Measurements from ENCODE around the gene SEC24B. TPM values are rescaled to one million over a fixed set of nuclear protein-coding genes. Genes with fewer than 3 reads are reported as not detected.

Gene SEC24B
- total RNA-seq, 4 donors from 2014 or later = 20.4 to 38.5 (median 29.1) TPM

- intact Hi-C loops (cut with DNase I) = loop anchor here (10.0 kb wide), 2 partner anchors 128 to 288 kb away; partner anchors contain the start of gene MCUB
- no peak overlapping the region for H3K4me3 ChIP-seq
- no peak for DNase-seq
- no peaks in the 10 kb centered on the region for H3K27me3 ChIP-seq
- no peaks in the 10 kb centered on the region for H3K36me3 ChIP-seq
- peaks cover 36 to 85% (median 58%) of the 10 kb centered on the region in 3 donors for H3K4me1 ChIP-seq
- no peak for TF ChIP-seq CTCF (IDR thresholded peaks at IDR 0.05)
- TF ChIP-seq POLR2A (IDR thresholded peaks at IDR 0.05) = no peak
- WGBS, 2 donors = 68 to 72% methylated on average over 3 of the region's 3 CpGs
- peak overlapping the region in 2 of 4 donors; percentile 92 to 97 for H3K27ac ChIP-seq
- no peaks in the 10 kb centered on the region for H3K9me3 ChIP-seq
These were observed 2.9 kb downstream of the SEC24B start for GRCh38 chr4:109436504-109436903.

GRCh38 chr4:109440948-109441347 is 7.3 kb downstream of the SEC24B start:
- no peak for DNase-seq
- Histone ChIP-seq H3K27ac (peak overlapping the region; percentile 63 to 82 (median 72)), H3K4me1 (peaks cover 18 to 91% (median 68%) of the 10 kb centered on the region in 3 donors)

GRCh38 chr4:109441862-109442458 is 8.3 kb downstream of the SEC24B start:
- DNase-seq = no peak
- Histone ChIP-seq H3K9me3 (no peaks in the 10 kb centered on the region), H3K4me3 (no peak overlapping the region), H3K27ac (peak overlapping the region in 3 of 4 donors; percentile 63 to 82 (median 65)), H3K36me3 (peaks cover 0 to 21% (median 5%) of the 10 kb centered on the region in 3 donors), H3K27me3 (no peaks in the 10 kb centered on the region), H3K4me1 (peaks cover 12 to 81% (median 59%) of the 10 kb centered on the region in 3 donors)
- TF ChIP-seq CTCF (IDR thresholded peaks at IDR 0.05) = no peak
- no peak for TF ChIP-seq POLR2A (IDR thresholded peaks at IDR 0.05)
- 37 to 70% methylated on average over 2 of the region's 2 CpGs for WGBS, 2 donors
- intact Hi-C loops (cut with DNase I) = no loop called here

More at GRCh38 chr4:109440948-109441347, 7.3 kb downstream of the SEC24B start:
- H3K36me3 ChIP-seq = peaks cover 0 to 12% (median under 1%) of the 10 kb centered on the region in 3 donors
- 24 to 36% methylated on average over 4 of the region's 4 CpGs for WGBS, 2 donors
- intact Hi-C loops (cut with DNase I) = no loop called here
- TF ChIP-seq CTCF (IDR thresholded peaks at IDR 0.05) (no peak), POLR2A (IDR thresholded peaks at IDR 0.05) (no peak)
- peak overlapping the region in 1 of 4 donors; percentile 23 for H3K4me3 ChIP-seq
- H3K27me3 ChIP-seq = no peaks in the 10 kb centered on the region
- no peaks in the 10 kb centered on the region for H3K9me3 ChIP-seq

DNA sequence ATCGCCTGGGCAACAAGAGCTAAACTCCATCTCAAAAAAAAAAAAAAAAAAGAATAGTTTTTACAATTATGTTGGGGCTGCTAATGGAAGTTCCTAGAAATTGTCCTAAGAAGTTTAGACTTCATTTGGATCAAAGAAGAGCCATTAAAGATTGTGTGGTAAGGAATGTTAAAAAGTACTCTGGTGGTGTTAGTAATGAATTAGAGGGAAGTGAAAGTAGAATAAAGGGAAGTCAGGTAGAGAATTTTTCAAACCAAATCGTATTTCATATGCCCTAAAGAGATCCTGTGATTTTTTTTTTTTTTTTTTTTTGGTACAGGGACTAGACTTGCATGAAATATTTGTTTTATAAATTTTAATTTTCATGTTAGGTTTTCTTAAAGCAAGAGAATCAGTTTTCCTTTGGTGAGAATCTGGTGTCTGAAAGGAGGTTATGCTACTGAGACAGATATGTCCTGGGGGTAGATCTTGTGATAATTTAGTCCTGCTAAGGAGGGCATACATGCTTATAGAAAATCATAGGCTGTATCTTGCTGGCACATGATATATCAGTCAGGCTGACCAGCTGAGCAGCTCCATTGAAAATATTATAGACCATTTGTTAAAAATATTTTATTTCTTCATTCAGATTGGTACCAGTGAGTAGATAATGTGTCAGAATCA is 10.7 kb downstream of the SEC24B start:
- Histone ChIP-seq H3K27me3 (no peaks in the 10 kb centered on the region), H3K4me1 (peaks cover 12 to 57% (median 43%) of the 10 kb centered on the region in 3 donors), H3K27ac (no peak overlapping the region), H3K9me3 (no peaks in the 10 kb centered on the region), H3K36me3 (peaks cover 0 to 33% (median 5%) of the 10 kb centered on the region in 3 donors), H3K4me3 (no peak overlapping the region)
- intact Hi-C loops (cut with DNase I) = no loop called here
- TF ChIP-seq CTCF (IDR thresholded peaks at IDR 0.05) (no peak), POLR2A (IDR thresholded peaks at IDR 0.05) (no peak)
- DNase-seq = no peak
- 51 to 65% methylated on average over 2 of the region's 2 CpGs for WGBS, 2 donors

DNA sequence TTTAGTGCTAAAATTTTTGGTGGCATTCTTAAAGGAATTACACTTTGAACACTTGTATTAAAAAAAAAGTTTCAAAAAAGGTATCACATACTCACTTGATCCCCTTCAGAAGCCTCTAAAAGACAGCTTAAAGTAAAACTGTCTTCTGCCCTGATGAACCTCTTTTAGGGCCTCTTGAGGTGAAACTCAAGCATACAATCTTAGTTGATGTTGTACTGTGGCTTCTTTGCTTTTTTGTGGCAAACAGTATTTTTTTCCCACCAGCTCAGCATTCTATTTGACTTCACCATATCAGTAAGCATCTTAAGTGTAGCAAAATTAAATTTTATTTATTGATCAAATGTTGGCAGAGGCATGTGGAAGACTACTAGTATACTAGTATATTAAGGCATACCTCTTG is 13.7 kb downstream of the SEC24B start:
- peaks cover 0 to 60% (median 11%) of the 10 kb centered on the region in 3 donors for H3K36me3 ChIP-seq
- no peaks in the 10 kb centered on the region for H3K9me3 ChIP-seq
- DNase-seq = no peak
- TF ChIP-seq POLR2A (IDR thresholded peaks at IDR 0.05) (no peak), CTCF (IDR thresholded peaks at IDR 0.05) (no peak)
- peaks cover 0 to 36% (median 22%) of the 10 kb centered on the region in 3 donors for H3K4me1 ChIP-seq
- intact Hi-C loops (cut with DNase I) = no loop called here
- H3K4me3 ChIP-seq = no peak overlapping the region
- H3K27me3 ChIP-seq = no peaks in the 10 kb centered on the region
- H3K27ac ChIP-seq = no peak overlapping the region

All from esophagus squamous epithelium (tissue), 5 donors.